Measurements from ENCODE around the gene SNRNP25.

GRCh38 chr16:83781-84615 lies 30.4 kb downstream of the SNRNP25 start:
- TF ChIP-seq, protein P1, sequence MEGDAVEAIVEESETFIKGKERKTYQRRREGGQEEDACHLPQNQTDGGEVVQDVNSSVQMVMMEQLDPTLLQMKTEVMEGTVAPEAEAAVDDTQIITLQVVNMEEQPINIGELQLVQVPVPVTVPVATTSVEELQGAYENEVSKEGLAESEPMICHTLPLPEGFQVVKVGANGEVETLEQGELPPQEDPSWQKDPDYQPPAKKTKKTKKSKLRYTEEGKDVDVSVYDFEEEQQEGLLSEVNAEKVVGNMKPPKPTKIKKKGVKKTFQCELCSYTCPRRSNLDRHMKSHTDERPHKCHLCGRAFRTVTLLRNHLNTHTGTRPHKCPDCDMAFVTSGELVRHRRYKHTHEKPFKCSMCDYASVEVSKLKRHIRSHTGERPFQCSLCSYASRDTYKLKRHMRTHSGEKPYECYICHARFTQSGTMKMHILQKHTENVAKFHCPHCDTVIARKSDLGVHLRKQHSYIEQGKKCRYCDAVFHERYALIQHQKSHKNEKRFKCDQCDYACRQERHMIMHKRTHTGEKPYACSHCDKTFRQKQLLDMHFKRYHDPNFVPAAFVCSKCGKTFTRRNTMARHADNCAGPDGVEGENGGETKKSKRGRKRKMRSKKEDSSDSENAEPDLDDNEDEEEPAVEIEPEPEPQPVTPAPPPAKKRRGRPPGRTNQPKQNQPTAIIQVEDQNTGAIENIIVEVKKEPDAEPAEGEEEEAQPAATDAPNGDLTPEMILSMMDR (IDR thresholded peaks at IDR 0.05), result no peak
- TF ChIP-seq EP300 (IDR thresholded peaks at IDR 0.05), result no peak
- TF ChIP-seq POLR2A (IDR thresholded peaks at IDR 0.05), result no peak
- no peak for TF ChIP-seq POLR2AphosphoS5 (IDR thresholded peaks at IDR 0.05)
